ENCODE results near the gene CAVIN2. TPM values are rescaled to one million over a fixed set of nuclear protein-coding genes. Genes with fewer than 3 reads are reported as not detected.

The CAVIN2 gene
- total RNA-seq, 4 donors from 2014 or later = 90.6 to 179 (median 120) TPM

GRCh38 chr2:191856111-191856876 lies 9.4 kb upstream of the CAVIN2 start:
- intact Hi-C loops (cut with DNase I) = no loop called here

GRCh38 chr2:191855382-191855781 lies 8.5 kb upstream of the CAVIN2 start:
- intact Hi-C loops (cut with DNase I) = no loop called here
- WGBS = 87% methylated on average over 5 of the region's 5 CpGs
- Histone ChIP-seq H3K27ac (replicated peaks in 1 of 4) (no peak overlapping the region), H3K27me3 (no peaks in the 10 kb centered on the region), H3K36me3 (no peaks in the 10 kb centered on the region), H3K4me1 (peaks cover 8 to 22% (median 18%) of the 10 kb centered on the region in 4 donors), H3K9me3 (no peaks in the 10 kb centered on the region), H3K4me3 (no peak overlapping the region)
- no peak for DNase-seq (ENCODE audit: extremely low spot score)
- TF ChIP-seq EP300 (IDR thresholded peaks at IDR 0.05) (no peak), POLR2A (IDR thresholded peaks at IDR 0.05; ENCODE audit: low read depth) (no peak), CTCF (IDR thresholded peaks at IDR 0.05) (no peak), POLR2AphosphoS5 (IDR thresholded peaks at IDR 0.05) (no peak)

More at GRCh38 chr2:191856111-191856876, 9.4 kb upstream of the CAVIN2 start:
- no peak for DNase-seq (ENCODE audit: extremely low spot score)
- Histone ChIP-seq H3K36me3 (no peaks in the 10 kb centered on the region), H3K9me3 (no peaks in the 10 kb centered on the region), H3K4me1 (peaks cover 8 to 22% (median 18%) of the 10 kb centered on the region in 4 donors), H3K27me3 (no peaks in the 10 kb centered on the region), H3K27ac (replicated peaks in 1 of 4) (no peak overlapping the region), H3K4me3 (no peak overlapping the region)
- TF ChIP-seq POLR2A (IDR thresholded peaks at IDR 0.05; ENCODE audit: low read depth) = no peak
- TF ChIP-seq EP300 (IDR thresholded peaks at IDR 0.05) = no peak
- no peak for TF ChIP-seq CTCF (IDR thresholded peaks at IDR 0.05)
- TF ChIP-seq POLR2AphosphoS5 (IDR thresholded peaks at IDR 0.05) = no peak
- WGBS = 92% methylated on average over 7 of the region's 7 CpGs

GRCh38 chr2:191854382-191855372 lies 7.8 kb upstream of the CAVIN2 start:
- no peak overlapping the region for H3K27ac ChIP-seq (replicated peaks in 1 of 4)
- no peak for DNase-seq (ENCODE audit: extremely low spot score)
- intact Hi-C loops (cut with DNase I) = no loop called here
- H3K36me3 ChIP-seq = no peaks in the 10 kb centered on the region
- H3K4me1 ChIP-seq = peaks cover 8 to 28% (median 18%) of the 10 kb centered on the region in 4 donors
- 72% methylated on average over 6 of the region's 6 CpGs for WGBS
- no peaks in the 10 kb centered on the region for H3K27me3 ChIP-seq
- H3K4me3 ChIP-seq = no peak overlapping the region
- H3K9me3 ChIP-seq = no peaks in the 10 kb centered on the region
- TF ChIP-seq POLR2A (IDR thresholded peaks at IDR 0.05; ENCODE audit: low read depth) (no peak), EP300 (IDR thresholded peaks at IDR 0.05) (no peak), CTCF (IDR thresholded peaks at IDR 0.05) (no peak), POLR2AphosphoS5 (IDR thresholded peaks at IDR 0.05) (no peak)

GRCh38 chr2:191853843-191854242 lies 7.0 kb upstream of the CAVIN2 start:
- DNase-seq (ENCODE audit: extremely low spot score) = no peak
- H3K4me3 ChIP-seq = no peak overlapping the region
- H3K36me3 ChIP-seq = no peaks in the 10 kb centered on the region
- 69% methylated on average over 4 of the region's 4 CpGs for WGBS
- H3K4me1 ChIP-seq = peaks cover 11 to 37% (median 22%) of the 10 kb centered on the region in 4 donors
- no peaks in the 10 kb centered on the region for H3K27me3 ChIP-seq
- no peaks in the 10 kb centered on the region for H3K9me3 ChIP-seq
- intact Hi-C loops (cut with DNase I) = no loop called here
- H3K27ac ChIP-seq (replicated peaks in 1 of 4) = no peak overlapping the region
- TF ChIP-seq POLR2AphosphoS5 (IDR thresholded peaks at IDR 0.05) (no peak), EP300 (IDR thresholded peaks at IDR 0.05) (no peak), CTCF (IDR thresholded peaks at IDR 0.05) (no peak), POLR2A (IDR thresholded peaks at IDR 0.05; ENCODE audit: low read depth) (no peak)

Measured in esophagus muscularis mucosa (tissue), 4 donors.